Calu3 (cell line): Measurements from ENCODE around the gene GFOD1. TPM values are rescaled to one million over a fixed set of nuclear protein-coding genes. Genes with fewer than 3 reads are reported as not detected.
"Not testable (repeated sequence)": the region's sequence is repeated elsewhere in the genome, so short reads cannot be mapped to it uniquely, and the experiment has no call there.

Experiments
- BruUV-seq: library from RNA; stranded (reverse); fragments of 400-500 nt; replicated peaks from 2 replicates; lab custom pipeline; 2021; lab: Mats Ljungman, UMichigan
- CTCF ChIA-PET: fragments of 300-600 bp; sonication (Branson Sonifier 250); formaldehyde crosslinking; loops from one replicate; lab custom pipeline; 2022; ENCODE audit warnings: antibody characterized with exemption; lab: Charles Lee
- DNase-seq: peaks from one replicate; pipeline ENCODE4 v3.0.0; 2022
- H3K27ac Mint-ChIP-seq: one replicate; pipeline ENCODE4 v1.8.0; 2022; ENCODE audit warnings: mixed read lengths; ENCODE audit not compliant: unreplicated experiment
- H3K27me3 Mint-ChIP-seq: one replicate; pipeline ENCODE4 v1.8.0; 2022; ENCODE audit warnings: mixed read lengths; ENCODE audit not compliant: unreplicated experiment
- H3K36me3 Mint-ChIP-seq: one replicate; pipeline ENCODE4 v1.8.0; 2022; ENCODE audit warnings: mild to moderate bottlenecking, moderate library complexity, mixed read lengths; ENCODE audit not compliant: insufficient read depth, unreplicated experiment
- H3K4me1 Mint-ChIP-seq: one replicate; pipeline ENCODE4 v1.8.0; 2022; ENCODE audit warnings: mild to moderate bottlenecking, low read depth, mixed read lengths; ENCODE audit not compliant: unreplicated experiment
- H3K4me3 Mint-ChIP-seq: one replicate; pipeline ENCODE4 v1.8.0; 2022; ENCODE audit warnings: mild to moderate bottlenecking, low read depth, moderate library complexity, mixed read lengths; ENCODE audit not compliant: unreplicated experiment
- H3K9me3 Mint-ChIP-seq: one replicate; pipeline ENCODE4 v1.8.0; 2022; ENCODE audit warnings: low read depth, mixed read lengths; ENCODE audit not compliant: unreplicated experiment
- intact Hi-C: fragments of 100-400 bp; cut with micrococcal nuclease; formaldehyde crosslinking; loops from one replicate; pipeline ENCODE4 v1.10.0; 2022; ENCODE audit not compliant: unreplicated experiment
- total RNA-seq: library from RNA; stranded (reverse); gene quantifications from 2 replicates; pipeline ENCODE4 v1.2.3, GENCODE V29; 2022
- TF ChIP-seq, protein P1 (sequence below): fragments of 200-600 bp; IDR thresholded peaks from one replicate; pipeline ENCODE4 v1.8.0; 2022; ENCODE audit warnings: antibody characterized with exemption; ENCODE audit not compliant: unreplicated experiment

Gene GFOD1
- total RNA-seq, 1 experiment from 2014 or later, result 9.5 TPM

DNA sequence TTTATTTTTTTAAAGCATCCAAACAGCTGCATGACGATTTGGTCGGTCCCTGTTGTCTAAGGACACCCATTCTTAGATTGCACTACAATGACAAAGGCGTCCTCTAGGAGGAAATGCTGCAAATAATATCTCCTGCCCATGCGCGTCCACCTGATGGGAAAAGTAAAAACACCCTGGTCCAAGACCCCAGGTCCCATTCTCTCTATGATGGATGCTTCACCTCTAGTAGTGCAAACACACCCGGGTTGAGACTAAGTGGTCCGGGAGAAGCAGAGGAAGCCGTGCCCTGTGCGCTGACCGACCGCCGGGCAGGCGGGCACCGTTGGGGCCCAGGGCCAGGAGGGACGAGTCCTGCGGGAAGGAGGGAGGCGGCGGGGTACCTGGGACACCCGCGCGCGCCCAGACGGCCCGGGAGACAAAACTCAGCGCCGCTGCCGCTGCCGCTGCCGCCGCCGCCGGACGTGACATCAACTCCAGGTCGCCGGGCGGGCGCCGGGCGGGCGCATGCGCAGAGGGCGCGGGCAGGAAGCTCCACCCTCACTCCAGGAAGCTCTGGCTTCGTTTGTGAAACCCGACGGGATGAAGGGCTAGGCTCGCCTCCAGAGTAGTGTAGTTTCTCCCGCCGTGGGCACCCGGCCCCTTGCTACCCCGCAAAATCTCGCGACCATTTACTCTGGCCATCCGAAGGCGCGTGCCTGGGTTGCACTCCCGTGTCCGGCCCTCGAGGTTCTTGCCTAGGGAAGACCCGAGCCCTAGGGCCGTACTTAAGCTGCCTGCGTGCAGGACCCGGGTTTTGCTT, 159.1 kb downstream of the GFOD1 start, which contains the start of gene TBC1D7:
TBC1D7 (minus strand) TSS at position 462 of the 799 bp plus-strand sequence. CDS start 1,639 bp downstream, outside the sequence.
- BruUV-seq, result no TSS peak
- Mint-ChIP-seq H3K4me3 (peak within 1 kb of the TSS; percentile 77), H3K9me3 (no peaks in the 10 kb centered on the region), H3K36me3 (peaks cover 15% of the 10 kb centered on the region), H3K27ac (peak within 1 kb of the TSS; percentile 71), H3K27me3 (no peaks in the 10 kb centered on the region), H3K4me1 (no peaks in the 10 kb centered on the region)
- CTCF ChIA-PET, result interaction anchor here (0.9 to 1.9 kb wide), 3 partner anchors 55 to 246 kb away, joined by 4 to 6 read pairs (median 4); partner anchors contain the start of gene SIRT5
- TF ChIP-seq, protein P1, sequence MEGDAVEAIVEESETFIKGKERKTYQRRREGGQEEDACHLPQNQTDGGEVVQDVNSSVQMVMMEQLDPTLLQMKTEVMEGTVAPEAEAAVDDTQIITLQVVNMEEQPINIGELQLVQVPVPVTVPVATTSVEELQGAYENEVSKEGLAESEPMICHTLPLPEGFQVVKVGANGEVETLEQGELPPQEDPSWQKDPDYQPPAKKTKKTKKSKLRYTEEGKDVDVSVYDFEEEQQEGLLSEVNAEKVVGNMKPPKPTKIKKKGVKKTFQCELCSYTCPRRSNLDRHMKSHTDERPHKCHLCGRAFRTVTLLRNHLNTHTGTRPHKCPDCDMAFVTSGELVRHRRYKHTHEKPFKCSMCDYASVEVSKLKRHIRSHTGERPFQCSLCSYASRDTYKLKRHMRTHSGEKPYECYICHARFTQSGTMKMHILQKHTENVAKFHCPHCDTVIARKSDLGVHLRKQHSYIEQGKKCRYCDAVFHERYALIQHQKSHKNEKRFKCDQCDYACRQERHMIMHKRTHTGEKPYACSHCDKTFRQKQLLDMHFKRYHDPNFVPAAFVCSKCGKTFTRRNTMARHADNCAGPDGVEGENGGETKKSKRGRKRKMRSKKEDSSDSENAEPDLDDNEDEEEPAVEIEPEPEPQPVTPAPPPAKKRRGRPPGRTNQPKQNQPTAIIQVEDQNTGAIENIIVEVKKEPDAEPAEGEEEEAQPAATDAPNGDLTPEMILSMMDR, result no peak
- intact Hi-C loops, result loop anchor here (2.0 kb wide), 1 partner anchor 133 kb away; no protein-coding TSS in a partner anchor
- peak; percentile 92 for DNase-seq

DNA sequence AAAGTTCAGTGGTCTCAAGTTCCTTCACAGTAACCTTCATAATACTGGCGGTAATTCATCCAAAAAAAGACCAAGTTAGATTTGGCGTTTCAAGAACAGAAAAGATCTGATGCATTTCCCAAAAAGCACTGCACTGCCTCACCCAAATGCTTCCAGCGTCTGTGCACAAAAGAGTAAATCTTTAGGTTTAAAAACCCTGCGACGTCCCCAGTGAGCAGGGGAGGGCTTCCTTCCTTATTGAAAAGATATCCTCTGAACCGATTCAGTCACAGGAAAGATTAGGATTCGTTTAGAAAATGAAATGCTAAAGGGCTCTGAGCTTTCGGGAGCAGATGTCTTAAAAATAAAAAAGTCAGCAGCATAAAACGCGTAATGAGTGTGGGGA, 159.7 kb downstream of the GFOD1 start:
- TF ChIP-seq, protein P1, result no peak
- Mint-ChIP-seq H3K4me1 (no peaks in the 10 kb centered on the region), H3K27me3 (no peaks in the 10 kb centered on the region), H3K4me3 (peak overlapping the region; percentile 77), H3K9me3 (no peaks in the 10 kb centered on the region), H3K36me3 (peaks cover 15% of the 10 kb centered on the region), H3K27ac (peak overlapping the region; percentile 71)
- TSS peak; percentile 60 for BruUV-seq
- DNase-seq, result no peak
- CTCF ChIA-PET, result interaction anchor here (1.2 to 1.9 kb wide), 2 partner anchors 56 to 133 kb away, joined by 4 to 6 read pairs; no protein-coding TSS in a partner anchor
- intact Hi-C loops, result loop anchor here (2.0 kb wide), 1 partner anchor 133 kb away; no protein-coding TSS in a partner anchor

DNA sequence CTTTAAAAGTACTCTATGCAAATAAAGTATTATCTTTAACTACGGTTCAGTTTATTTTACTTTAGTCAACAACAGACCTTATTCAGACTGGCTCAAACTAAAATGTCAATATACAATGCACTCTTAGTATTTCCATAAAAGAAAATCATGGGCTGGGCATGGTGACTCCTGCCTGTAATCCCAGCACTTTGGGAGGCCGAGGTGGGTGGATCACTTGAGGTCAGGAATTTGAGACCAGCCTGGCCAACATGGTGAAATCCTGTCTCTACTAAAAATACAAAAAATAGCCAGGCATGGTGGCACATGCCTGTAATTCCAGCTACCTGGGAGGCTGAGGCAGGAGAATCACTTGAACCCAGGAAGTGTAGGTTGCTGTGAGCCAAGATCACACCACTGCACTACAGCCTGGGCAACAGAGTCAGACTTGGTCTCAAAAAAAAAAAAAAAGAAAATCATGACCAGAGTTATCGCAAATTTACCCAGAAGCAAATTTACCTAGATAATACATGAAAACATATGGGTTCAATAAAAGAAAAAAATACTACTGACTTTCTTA, 161.3 kb downstream of the GFOD1 start:
- CTCF ChIA-PET, intact Hi-C loops, H3K27me3 Mint-ChIP-seq, H3K9me3 Mint-ChIP-seq, BruUV-seq, DNase-seq, H3K4me3 Mint-ChIP-seq, H3K4me1 Mint-ChIP-seq, H3K27ac Mint-ChIP-seq: not testable (repeated sequence)
- H3K36me3 Mint-ChIP-seq, result peaks cover 15% of the 10 kb centered on the region

DNA sequence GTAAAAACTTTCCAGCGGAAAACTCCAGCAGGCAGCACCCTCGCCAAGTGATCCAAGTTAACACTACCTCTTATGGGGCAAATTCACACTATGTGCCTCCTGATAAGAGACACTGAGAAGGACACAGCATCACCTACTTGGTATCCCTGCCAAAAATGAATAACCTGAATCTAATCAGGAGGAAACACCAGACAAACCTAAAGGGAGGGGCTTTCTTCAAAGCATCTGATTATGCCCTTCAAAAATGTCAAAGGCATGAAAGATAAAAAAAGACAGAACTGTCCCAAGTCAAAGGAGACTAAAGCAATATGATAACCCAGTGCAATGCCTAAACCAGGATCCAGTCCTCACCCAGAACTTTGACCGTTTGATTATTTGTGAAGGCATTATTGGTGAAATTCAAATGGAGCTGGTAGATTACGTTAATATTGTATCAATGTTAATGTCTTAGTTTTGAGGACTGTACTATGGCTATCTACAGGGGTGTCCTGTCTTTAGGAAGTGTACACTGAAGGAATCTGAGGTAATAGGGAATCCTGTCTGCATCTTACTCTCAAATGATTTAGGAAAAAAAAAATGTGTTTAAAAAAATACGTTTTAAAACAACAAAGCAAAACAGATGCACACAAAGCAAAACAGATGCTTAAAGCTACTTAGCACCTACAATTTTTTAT, 167.4 kb downstream of the GFOD1 start:
- no peak for DNase-seq
- intact Hi-C loops, result no loop called here
- no TSS peak for BruUV-seq
- TF ChIP-seq, protein P1, result no peak
- H3K27ac Mint-ChIP-seq, result no peak overlapping the region
- H3K9me3 Mint-ChIP-seq, result no peaks in the 10 kb centered on the region
- no peak overlapping the region for H3K4me3 Mint-ChIP-seq
- no peaks in the 10 kb centered on the region for H3K4me1 Mint-ChIP-seq
- no peaks in the 10 kb centered on the region for H3K27me3 Mint-ChIP-seq
- no peaks in the 10 kb centered on the region for H3K36me3 Mint-ChIP-seq
- CTCF ChIA-PET, result interaction anchor here (0.6 kb wide), 1 partner anchor 71 kb away, joined by 5 read pairs; no protein-coding TSS in a partner anchor
